GM19193 (cell line): ENCODE results near the gene GLT6D1.

Experiments
- POLR2A ChIP-seq: IDR thresholded peaks from 4 replicates; pipeline ENCODE4 v1.6.1; 2011; ENCODE audit not compliant: insufficient read depth, insufficient read length; ENCODE audit errors: extremely low read depth

GLT6D1 gene

GRCh38 chr9:135647884-135648283 lies 8.5 kb upstream of the GLT6D1 start:
- no peak for TF ChIP-seq POLR2A

GRCh38 chr9:135644631-135645218 lies 5.4 kb upstream of the GLT6D1 start:
- no peak for TF ChIP-seq POLR2A

GRCh38 chr9:135641745-135642144 lies 2.4 kb upstream of the GLT6D1 start:
- TF ChIP-seq POLR2A, result no peak

- TF ChIP-seq POLR2A, result no peak
Observed at GRCh38 chr9:135641047-135641446, 1.7 kb upstream of the GLT6D1 start.

GRCh38 chr9:135632841-135633240 lies 6.5 kb downstream of the GLT6D1 start:
- no peak for TF ChIP-seq POLR2A

GRCh38 chr9:135624282-135624681 lies 15.1 kb downstream of the GLT6D1 start:
- no peak for TF ChIP-seq POLR2A

- no peak for TF ChIP-seq POLR2A
Observed at GRCh38 chr9:135622415-135623020, 16.8 kb downstream of the GLT6D1 start.

- TF ChIP-seq POLR2A, result no peak
Observed at GRCh38 chr9:135620558-135620957, 18.8 kb downstream of the GLT6D1 start.

- no peak for TF ChIP-seq POLR2A
Observed at GRCh38 chr9:135619599-135619886, 19.8 kb downstream of the GLT6D1 start.

GRCh38 chr9:135618866-135619598 lies 20.3 kb downstream of the GLT6D1 start:
- TF ChIP-seq POLR2A, result no peak

GRCh38 chr9:135617991-135618411 lies 21.3 kb downstream of the GLT6D1 start:
- TF ChIP-seq POLR2A, result no peak

GRCh38 chr9:135617538-135617900 lies 21.8 kb downstream of the GLT6D1 start:
- no peak for TF ChIP-seq POLR2A

- TF ChIP-seq POLR2A, result no peak
Observed at GRCh38 chr9:135616619-135617537, 22.5 kb downstream of the GLT6D1 start.

GRCh38 chr9:135615666-135616618 lies 23.4 kb downstream of the GLT6D1 start:
- TF ChIP-seq POLR2A, result no peak
